GM12873 (cell line): ENCODE measurements around the gene LIMK2.

ENCODE experiments used
- TF ChIP-seq, protein P1 (sequence below): IDR thresholded peaks from 2 replicates; pipeline ENCODE4 v1.5.1; 2012; ENCODE audit warnings: low read depth, mild to moderate bottlenecking, moderate library complexity, low read length, control low read depth; ENCODE audit not compliant: insufficient read depth; ENCODE audit errors: missing control alignments

LIMK2 gene

DNA sequence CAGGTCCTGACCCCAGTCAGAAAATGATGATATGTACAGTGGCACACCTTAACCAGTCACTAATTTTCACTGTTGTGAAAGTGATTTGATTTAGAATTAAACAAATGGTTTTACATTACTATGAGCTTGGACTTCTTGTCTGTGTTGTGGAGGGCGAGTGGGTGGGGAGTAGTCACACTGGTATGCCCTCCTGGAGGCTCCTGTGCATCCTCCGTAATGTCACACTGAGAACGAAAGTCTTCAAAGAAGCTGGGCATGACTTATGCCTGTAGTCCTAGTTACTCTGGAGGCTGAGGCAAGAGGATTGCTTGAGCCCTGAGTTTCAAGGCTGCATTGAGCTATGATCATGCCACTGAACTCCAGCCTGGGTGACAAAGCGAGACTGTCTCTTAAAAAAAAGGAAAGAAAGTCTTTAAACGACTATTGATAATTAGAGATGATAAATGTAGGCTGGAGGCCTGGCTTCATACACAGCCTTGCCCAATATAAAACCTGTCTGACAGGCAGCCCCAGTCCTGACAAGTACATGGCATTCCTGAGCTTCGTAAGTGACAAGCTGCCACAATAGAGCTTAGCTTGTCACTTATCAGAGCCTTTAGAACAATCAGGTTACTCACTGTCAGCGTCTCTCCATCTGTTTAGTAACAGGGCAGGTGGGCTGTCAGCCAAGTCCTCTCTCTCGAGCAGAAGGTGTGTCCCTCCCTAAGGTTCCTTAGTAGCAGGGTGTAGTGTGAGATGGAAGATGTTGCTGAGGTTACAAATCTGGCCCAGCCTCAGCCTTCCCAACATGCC is 5.0 kb upstream of the LIMK2 start:
- TF ChIP-seq, protein P1, sequence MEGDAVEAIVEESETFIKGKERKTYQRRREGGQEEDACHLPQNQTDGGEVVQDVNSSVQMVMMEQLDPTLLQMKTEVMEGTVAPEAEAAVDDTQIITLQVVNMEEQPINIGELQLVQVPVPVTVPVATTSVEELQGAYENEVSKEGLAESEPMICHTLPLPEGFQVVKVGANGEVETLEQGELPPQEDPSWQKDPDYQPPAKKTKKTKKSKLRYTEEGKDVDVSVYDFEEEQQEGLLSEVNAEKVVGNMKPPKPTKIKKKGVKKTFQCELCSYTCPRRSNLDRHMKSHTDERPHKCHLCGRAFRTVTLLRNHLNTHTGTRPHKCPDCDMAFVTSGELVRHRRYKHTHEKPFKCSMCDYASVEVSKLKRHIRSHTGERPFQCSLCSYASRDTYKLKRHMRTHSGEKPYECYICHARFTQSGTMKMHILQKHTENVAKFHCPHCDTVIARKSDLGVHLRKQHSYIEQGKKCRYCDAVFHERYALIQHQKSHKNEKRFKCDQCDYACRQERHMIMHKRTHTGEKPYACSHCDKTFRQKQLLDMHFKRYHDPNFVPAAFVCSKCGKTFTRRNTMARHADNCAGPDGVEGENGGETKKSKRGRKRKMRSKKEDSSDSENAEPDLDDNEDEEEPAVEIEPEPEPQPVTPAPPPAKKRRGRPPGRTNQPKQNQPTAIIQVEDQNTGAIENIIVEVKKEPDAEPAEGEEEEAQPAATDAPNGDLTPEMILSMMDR, result no peak

DNA sequence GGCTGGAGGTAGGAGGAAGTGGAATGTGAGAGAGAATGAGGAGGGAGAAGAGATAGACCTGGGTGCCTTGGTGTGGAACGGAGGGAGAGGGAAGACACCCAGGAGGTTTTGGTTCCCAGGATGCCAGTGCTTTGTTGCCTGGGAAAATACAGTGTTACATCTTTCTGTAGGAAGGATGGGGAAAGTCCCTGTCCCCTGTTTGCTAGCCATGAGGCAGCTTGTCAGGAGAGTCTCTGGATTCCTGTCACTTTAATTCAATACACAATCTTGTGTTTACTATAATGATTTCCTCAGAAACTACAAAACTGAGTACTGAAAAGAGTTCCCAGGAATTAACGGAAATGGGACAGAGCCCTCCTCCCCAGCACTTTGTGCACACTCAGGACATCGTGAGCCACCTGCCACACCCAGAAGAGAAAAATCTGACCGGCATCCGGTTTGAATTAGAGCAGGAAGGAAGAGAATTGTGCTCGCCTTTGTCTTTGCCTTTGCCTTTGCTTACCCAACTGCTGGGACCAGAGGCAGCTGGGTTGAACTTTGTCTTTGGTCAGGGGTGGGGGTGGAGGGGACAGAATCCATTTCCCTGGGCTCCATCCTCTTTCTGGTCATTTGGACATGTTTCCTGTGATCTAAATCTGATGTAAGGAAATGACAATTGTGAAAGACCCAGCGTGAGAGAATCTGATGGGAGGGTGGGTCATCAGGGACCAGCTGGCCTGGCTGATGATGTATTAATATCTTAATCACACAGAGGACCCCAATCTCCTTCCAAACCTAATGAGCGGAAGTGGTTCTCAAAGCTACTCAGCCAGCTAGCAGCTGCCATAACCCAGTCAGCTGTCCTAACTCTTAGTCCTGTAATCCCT is 1.3 kb upstream of the LIMK2 start:
- TF ChIP-seq, protein P1, result no peak

DNA sequence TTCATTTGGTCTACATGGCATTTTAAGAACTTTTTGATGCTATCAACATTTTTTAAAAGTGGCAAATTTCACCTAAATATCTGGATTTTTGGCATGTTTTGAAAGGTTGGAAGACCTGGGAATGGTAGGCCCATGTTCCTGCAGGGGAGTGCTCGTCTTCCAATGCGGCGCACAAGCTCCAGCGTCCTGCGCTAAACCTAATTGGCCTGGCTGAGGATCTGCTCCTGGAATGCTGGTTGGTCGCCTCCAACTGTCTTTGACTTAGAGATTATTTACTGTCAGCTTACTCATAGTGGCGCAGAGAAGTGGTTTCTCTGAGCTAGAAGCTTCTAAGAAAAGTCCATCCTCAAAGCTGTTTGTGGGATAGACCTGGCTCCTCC is 626 bp upstream of the LIMK2 start:
- TF ChIP-seq, protein P1, result no peak

DNA sequence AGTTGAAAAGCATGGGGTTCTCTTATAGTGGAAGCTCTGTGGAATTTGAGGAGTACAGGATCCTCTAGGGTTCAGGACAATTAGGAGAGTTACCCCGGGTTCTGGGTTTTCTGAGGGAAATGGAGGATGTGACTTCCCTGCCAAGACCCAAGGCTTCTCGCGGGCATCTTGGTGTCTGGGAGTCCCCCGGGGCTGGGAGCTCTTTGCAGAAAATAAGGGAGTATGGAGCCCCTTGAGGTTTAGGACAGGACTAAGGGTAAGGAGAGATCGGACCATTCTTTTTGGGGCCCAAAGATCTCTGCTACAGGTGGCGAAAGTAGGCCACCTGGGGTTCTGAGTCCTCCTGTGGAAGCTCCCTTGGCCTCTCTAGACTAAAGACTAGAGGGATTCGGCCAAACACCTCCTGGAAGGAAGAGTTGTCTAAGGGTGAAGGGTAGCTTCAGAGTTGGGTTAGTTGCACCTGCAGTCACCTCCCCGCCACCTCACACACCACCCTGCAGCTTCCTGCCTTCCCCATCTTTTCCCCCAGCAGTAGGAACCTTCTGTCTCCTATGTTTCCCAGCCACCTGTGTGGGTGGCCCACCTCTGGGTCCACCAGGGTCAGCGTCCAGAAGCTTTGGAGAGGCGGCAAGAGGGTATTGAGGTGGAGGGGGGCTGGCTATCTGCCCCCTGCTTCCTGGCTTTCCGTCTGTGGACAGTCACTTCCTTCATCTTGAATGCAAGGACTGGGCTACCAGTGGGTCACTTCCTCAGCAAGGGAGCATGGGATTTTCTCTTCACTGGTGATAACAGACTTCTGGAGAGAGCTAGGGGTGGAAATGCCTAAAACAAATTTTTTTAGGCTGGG is 908 bp downstream of the LIMK2 start:
- TF ChIP-seq, protein P1, result no peak

DNA sequence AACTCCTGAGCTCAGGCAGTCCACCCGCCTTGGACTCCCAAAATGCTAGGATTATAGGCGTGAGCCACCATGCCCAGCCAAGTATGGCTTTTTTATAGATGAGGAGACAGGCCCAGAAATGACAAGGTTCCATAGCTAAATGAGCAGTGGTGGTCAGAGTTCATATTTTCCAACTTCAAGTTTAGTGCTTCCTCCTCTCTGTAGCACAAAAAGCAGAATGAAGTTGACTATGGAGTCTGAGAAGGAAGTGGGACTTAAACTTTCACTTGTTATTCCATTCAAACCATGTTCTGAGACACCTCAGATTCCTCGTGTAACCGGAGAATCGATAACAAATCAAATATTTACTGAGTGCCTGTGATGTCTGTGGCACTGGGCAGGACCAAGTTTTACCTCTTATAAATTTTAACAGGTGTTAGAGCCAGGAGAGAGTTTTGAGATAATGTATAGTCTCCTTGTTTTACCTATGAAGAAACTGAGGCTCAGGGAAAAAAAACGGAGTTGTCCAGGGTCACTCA is 3.0 kb downstream of the LIMK2 start:
- TF ChIP-seq, protein P1, result no peak

DNA sequence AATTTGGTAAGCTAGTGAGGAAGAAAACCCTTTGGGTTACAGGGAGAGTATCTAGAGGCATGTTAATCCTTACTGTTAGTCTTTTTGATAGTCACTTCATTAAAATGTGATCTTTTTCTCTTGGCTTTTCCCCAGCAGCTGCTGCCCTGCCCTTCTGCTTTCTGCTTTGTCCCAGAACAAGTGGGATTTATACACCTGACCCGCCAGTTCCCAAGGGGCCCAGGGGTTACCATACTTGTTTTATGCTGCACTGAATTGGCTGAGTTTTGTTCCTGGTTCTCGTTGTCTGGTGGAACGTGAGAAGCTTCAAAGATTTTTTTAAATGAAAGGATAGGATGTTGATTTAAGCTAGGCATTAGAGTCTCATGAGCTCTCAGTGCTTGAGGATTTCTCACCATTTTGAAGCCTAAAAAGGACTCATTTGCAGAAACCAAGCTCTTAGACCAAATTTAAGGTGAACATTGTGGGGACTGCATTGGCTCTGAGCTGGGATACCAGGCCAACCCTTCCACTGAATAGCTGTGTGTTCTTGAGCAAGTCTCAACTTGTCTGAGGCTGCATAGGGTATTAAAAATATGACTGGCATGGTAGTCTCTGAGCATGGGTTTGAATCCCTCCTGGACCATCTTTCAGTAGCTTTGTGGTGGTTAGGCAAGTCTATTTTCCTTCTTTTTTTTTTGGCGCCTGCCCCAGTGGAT is 6.6 kb downstream of the LIMK2 start:
- TF ChIP-seq, protein P1, result no peak
